SU-DHL-6 (cell line): ENCODE measurements around the gene HSD17B11.

Experiments
- CTCF ChIP-seq: fragments of 200-600 bp; sonication (generic); IDR thresholded peaks from one replicate; pipeline ENCODE4 v1.5.1; 2017; ENCODE audit warnings: antibody characterized with exemption, mild to moderate bottlenecking, low read length, moderate library complexity; ENCODE audit not compliant: insufficient read depth, poor library complexity, severe bottlenecking
- EZH2phosphoT487 ChIP-seq: fragments of 200-600 bp; sonication (generic), shearing (Covaris generic); conservative IDR thresholded peaks from 2 replicates; pipeline ENCODE4 v1.6.1; 2018; ENCODE audit warnings: mild to moderate bottlenecking, antibody characterized with exemption, low read length, moderate library complexity, mixed read lengths

DNA sequence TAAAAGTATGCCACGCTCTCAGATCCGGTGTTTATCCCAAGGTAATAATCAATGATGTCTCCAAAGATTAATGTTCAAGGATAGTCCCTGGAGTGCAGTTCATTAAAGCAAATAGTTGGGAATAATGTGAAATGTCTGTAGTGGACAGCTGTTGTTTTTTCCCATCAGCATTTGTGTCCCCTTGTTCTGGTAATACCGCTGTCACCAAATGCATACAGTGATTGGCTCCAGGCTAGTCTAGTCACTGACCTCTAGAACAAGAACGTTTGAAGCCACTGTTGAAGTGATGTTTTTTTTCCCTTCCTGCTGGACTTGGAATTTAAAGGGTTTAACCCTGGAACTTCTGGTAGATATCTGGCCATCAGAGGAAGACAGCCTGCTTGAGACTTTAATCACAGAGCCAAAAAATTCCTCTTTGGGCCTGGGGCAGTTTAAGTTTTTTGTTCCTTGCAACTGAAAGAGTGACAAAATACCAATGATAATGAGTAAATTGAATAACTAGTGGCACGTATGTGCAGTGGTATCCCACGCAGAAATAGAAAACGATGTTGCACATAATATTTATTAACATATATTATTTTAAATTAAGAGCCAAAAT, 30.6 kb downstream of the HSD17B11 start:
- no peak for TF ChIP-seq CTCF
- TF ChIP-seq EZH2phosphoT487: no peak
